PFSK-1 (cell line): ENCODE data around the gene CUX1.

Experiments used
- FOXP2 ChIP-seq: optimal IDR thresholded peaks from 2 replicates; pipeline ENCODE3; 2011; ENCODE audit warnings: borderline replicate concordance, control low read depth, inconsistent platforms; ENCODE audit not compliant: insufficient read depth; ENCODE audit errors: extremely low read length, extremely low read depth
- POLR2AphosphoS5 ChIP-seq: IDR thresholded peaks from 2 replicates; pipeline ENCODE4 v1.6.1; 2012; ENCODE audit warnings: low read depth, mild to moderate bottlenecking, control low read depth, low read length, moderate library complexity
- SIN3A ChIP-seq: IDR thresholded peaks from 2 replicates; pipeline ENCODE4 v1.6.1; 2012; ENCODE audit warnings: mild to moderate bottlenecking, low read length, moderate library complexity, borderline replicate concordance; ENCODE audit not compliant: insufficient read depth
- TAF1 ChIP-seq: IDR thresholded peaks from 2 replicates; pipeline ENCODE4 v1.6.1; 2012; ENCODE audit warnings: low read length, control low read depth, borderline replicate concordance; ENCODE audit not compliant: insufficient read depth
- TF ChIP-seq, protein P1 (sequence below), 2 experiments: IDR thresholded peaks; 2 replicates each; pipeline versions ENCODE4 v1.6.1 to v1.8.0; 2011 to 2012; ENCODE audit warnings: low read depth in 2 of 2, low read length in 2 of 2, control low read depth in 1 of 2, inconsistent platforms in 1 of 2, mild to moderate bottlenecking in 1 of 2, moderate library complexity in 1 of 2; ENCODE audit not compliant: insufficient read depth in 1 of 2

The CUX1 gene

DNA sequence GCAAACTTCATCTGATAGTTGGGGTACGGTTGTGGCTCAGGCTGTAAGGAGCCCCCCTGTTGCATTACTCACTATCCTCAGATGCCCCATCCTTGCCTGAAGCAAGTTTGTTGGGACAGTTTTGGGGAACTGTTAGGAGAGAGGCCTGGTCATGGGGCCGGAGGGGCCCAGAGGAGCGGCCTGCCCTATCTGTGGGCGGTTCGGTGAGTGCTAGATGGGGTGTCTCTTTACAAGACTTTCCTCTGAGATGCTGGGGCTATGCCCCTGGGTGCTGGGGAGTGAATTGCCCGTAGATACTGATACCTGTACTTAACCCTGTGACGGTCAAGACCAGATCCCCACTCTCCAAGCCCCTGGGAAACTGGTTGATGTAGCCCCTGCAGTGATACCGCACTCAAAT, 12.4 kb downstream of the CUX1 start:
- TF ChIP-seq SIN3A (no peak), TAF1 (no peak), FOXP2 (no peak)

GRCh38 chr7:101832205-101832631, 14.8 kb downstream of the CUX1 start:
- no peak for TF ChIP-seq POLR2AphosphoS5
- TF ChIP-seq TAF1 = no peak
- no peak for TF ChIP-seq FOXP2
- no peak for TF ChIP-seq SIN3A
- TF ChIP-seq, protein P1, sequence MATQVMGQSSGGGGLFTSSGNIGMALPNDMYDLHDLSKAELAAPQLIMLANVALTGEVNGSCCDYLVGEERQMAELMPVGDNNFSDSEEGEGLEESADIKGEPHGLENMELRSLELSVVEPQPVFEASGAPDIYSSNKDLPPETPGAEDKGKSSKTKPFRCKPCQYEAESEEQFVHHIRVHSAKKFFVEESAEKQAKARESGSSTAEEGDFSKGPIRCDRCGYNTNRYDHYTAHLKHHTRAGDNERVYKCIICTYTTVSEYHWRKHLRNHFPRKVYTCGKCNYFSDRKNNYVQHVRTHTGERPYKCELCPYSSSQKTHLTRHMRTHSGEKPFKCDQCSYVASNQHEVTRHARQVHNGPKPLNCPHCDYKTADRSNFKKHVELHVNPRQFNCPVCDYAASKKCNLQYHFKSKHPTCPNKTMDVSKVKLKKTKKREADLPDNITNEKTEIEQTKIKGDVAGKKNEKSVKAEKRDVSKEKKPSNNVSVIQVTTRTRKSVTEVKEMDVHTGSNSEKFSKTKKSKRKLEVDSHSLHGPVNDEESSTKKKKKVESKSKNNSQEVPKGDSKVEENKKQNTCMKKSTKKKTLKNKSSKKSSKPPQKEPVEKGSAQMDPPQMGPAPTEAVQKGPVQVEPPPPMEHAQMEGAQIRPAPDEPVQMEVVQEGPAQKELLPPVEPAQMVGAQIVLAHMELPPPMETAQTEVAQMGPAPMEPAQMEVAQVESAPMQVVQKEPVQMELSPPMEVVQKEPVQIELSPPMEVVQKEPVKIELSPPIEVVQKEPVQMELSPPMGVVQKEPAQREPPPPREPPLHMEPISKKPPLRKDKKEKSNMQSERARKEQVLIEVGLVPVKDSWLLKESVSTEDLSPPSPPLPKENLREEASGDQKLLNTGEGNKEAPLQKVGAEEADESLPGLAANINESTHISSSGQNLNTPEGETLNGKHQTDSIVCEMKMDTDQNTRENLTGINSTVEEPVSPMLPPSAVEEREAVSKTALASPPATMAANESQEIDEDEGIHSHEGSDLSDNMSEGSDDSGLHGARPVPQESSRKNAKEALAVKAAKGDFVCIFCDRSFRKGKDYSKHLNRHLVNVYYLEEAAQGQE (IDR thresholded peaks at IDR 0.05; ENCODE audit: insufficient read depth in 1 of 2, low read depth in 2 of 2, low read length in 2 of 2) = no peak

DNA sequence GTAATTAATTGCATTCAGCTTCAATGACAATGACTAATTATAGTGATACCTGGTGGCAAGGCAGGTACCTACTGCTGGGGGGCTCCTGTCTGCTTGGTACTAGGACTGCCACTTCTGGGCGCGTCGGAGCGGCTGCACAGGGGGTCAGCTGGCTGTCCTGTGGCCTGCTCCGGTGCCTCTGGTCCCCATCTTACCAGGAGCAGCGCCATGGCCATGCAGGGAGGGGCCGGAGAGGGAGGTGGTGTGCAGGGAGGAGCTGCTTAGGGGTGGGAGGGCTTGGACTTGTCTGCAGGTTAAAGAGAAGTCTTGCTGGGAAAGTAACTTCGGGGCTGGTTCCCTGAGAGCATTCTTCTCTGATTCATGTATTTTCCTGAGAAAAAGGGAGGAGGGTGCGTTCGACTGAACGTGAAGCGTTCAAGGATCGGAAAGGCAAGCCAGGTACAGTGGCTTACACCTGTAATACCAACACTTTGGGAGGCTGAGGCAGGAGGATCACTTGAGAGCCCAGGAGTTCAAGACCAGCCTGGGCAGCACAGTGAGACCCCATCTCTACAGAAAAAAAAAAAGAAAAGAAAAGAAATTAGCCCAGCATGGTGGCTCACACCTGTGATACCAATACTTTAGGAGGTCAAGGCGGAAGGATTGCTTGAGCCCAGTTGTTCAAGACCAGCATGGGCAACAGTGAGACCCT, 15.4 kb downstream of the CUX1 start:
- TF ChIP-seq, protein P1 (IDR thresholded peaks at IDR 0.05; ENCODE audit: insufficient read depth in 1 of 2, low read depth in 2 of 2, low read length in 2 of 2) = no peak
- TF ChIP-seq FOXP2 (no peak), TAF1 (no peak), POLR2AphosphoS5 (no peak), SIN3A (no peak)

DNA sequence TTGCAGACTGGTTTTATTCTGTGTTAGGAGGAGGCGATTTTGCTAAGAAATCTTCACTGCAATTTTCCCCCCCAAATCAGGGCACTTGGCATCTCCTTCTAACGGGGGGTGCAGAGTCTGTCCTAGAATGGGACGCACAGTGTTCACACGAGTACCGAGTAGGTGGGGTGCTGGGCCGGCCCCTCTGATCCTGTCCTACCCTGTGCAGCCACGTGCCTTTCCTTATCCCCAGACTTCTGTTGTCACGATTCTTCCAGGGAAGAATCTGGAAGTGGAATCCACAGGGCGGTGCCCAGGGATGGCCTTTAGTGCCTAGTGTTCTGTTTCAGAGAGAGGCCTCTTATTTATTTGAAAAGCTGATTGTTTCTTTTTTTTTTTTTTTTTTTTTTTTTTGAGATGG, 16.4 kb downstream of the CUX1 start:
- TF ChIP-seq TAF1 (no peak), SIN3A (no peak), FOXP2 (no peak), POLR2AphosphoS5 (no peak)
- TF ChIP-seq, protein P1 (IDR thresholded peaks at IDR 0.05; ENCODE audit: insufficient read depth in 1 of 2, low read depth in 2 of 2, low read length in 2 of 2) = no peak

DNA sequence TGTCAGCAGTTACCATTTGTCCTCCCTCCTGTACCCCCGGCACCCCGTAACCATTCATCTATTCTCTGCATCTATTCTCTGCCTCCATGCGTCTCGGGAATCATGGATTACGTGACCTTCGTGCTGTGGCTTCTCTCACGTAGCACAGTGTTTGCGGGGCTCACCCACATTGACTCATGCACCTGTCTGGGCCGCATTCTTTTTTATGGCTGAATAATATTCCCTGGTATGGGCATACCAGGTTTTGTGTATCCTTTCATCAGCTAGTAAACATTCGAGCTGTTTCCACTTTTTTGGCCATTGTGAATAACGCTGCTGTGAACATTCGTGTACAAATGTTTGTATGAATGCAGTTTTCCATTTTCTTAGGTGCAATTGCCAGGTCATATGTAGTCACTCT, 17.7 kb downstream of the CUX1 start:
- TF ChIP-seq POLR2AphosphoS5 = no peak

- TF ChIP-seq SIN3A (no peak), FOXP2 (no peak), POLR2AphosphoS5 (no peak), TAF1 (no peak)
- TF ChIP-seq, protein P1 (IDR thresholded peaks at IDR 0.05; ENCODE audit: insufficient read depth in 1 of 2, low read depth in 2 of 2, low read length in 2 of 2) = no peak
Observed at GRCh38 chr7:101838837-101839483, 21.5 kb downstream of the CUX1 start.
